ENCODE results near the gene GALNT4. TPM values are rescaled to one million over a fixed set of nuclear protein-coding genes. Genes with fewer than 3 reads are reported as not detected.

Gene GALNT4
- total RNA-seq, 2 donors from 2014 or later = 37.2 to 54.4 TPM

- Histone ChIP-seq H3K27me3 (no peaks in the 10 kb centered on the region), H3K9ac (ENCODE audit: low read depth in 2 of 2, low read length in 2 of 2) (no peak overlapping the region), H3K27ac (no peak overlapping the region), H3K4me1 (no peaks in the 10 kb centered on the region), H3K9me3 (no peaks in the 10 kb centered on the region), H3K4me3 (no peak overlapping the region), H3K36me3 (no peaks in the 10 kb centered on the region)
- no peak for DNase-seq
- intact Hi-C loops (cut with DNase I) = loop anchor here (2.0 to 10.0 kb wide), 4 partner anchors 175 to 965 kb away; partner anchors contain the start of gene DUSP6
- peak; percentile 44 for TF ChIP-seq CTCF (IDR thresholded peaks at IDR 0.05)
Measured at GRCh38 chr12:89529738-89530137, 5.1 kb upstream of the GALNT4 start.

DNA sequence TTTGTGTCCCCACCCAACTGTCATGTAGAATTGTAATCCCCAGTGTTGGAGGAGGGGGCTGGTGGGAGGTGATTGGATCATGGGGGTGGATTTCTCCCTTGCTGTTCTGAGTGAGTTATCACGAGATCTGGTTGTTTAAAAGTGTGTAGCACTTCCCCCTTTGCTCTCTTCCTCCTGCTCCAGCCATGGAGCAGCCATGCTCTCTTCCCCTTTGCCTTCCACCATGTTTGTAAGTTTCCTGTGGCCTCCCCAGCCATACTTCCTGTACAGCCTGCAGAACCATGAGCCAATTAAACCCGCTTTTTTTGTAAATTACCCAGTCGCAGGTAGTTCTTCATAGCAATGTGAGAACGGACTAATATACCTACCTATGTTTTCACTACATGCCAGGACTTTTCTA lies 3.8 kb upstream of the GALNT4 start:
- H3K27me3 ChIP-seq = no peaks in the 10 kb centered on the region
- no peaks in the 10 kb centered on the region for H3K9me3 ChIP-seq
- no peaks in the 10 kb centered on the region for H3K36me3 ChIP-seq
- no peak overlapping the region for H3K4me3 ChIP-seq
- peaks cover 2% of the 10 kb centered on the region for H3K4me1 ChIP-seq
- intact Hi-C loops (cut with DNase I) = loop anchor here (2.0 to 10.0 kb wide), 4 partner anchors 174 to 964 kb away; partner anchors contain the start of gene DUSP6
- TF ChIP-seq CTCF (IDR thresholded peaks at IDR 0.05) = no peak
- no peak for DNase-seq
- H3K9ac ChIP-seq (ENCODE audit: low read depth in 2 of 2, low read length in 2 of 2) = no peak overlapping the region
- H3K27ac ChIP-seq = no peak overlapping the region

DNA sequence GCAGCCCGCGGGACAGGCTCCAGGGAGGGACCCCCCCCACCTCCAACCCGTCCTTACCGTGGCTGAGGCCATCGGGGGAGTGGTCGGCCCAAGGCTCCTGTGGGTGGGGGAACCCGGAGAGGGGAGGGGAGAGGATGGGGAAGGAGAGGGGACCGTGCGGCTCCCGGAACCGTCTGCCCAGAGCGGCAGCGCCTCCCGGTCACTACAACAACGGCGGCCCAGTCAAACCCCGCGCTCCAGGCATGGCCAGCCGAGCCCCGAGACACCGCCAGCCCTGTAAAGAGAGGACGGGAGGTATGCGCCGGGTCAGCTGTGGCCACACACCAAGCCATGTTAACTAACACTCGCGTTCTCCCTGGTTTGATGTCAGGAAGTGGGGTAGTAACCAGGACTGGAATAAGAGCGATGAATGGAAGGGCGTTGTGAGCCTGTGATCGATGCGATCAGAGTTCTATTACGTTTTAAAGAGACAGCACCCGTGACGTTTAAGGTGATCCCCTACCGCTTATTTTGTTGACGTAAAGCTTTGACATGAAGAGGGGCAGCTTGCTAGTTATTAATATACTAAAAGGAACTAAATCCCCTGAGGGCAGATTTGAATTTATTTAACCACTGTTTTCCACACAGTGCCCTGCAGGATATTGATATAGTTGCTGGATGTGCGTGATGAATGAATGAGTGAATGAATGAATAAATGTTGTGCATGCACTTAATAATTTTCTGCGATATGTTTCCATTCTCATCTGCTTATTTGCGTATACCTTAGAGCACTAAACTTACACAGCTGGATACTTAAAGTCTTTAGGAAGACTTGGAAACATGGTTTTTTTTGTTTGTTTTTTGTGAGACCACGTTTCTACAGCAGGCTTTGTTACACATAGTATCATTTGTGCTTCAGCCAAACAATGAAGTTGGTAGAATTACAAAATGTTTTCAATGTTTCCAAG lies 1.5 kb upstream of the GALNT4 start, which contains the start of gene POC1B:
Gene POC1B, minus strand, starts transcription at position 224 of the 947 bp plus-strand sequence. Its CDS starts 152 bp downstream, at position 72.
- no peak for TF ChIP-seq CTCF (IDR thresholded peaks at IDR 0.05)
- peaks cover 7% of the 10 kb centered on the region for H3K4me1 ChIP-seq
- no peaks in the 10 kb centered on the region for H3K36me3 ChIP-seq
- intact Hi-C loops (cut with DNase I) = loop anchor here (2.0 to 10.0 kb wide), 4 partner anchors 55 to 961 kb away; partner anchors contain the start of gene DUSP6
- H3K9me3 ChIP-seq = no peaks in the 10 kb centered on the region
- peak within 1 kb of the TSS; percentile 92 for H3K4me3 ChIP-seq
- H3K27ac ChIP-seq = peak within 1 kb of the TSS; percentile 96
- peak within 1 kb of the TSS; percentile 78 to 99 for H3K9ac ChIP-seq (ENCODE audit: low read depth in 2 of 2, low read length in 2 of 2)
- DNase-seq = peak; percentile 86
- H3K27me3 ChIP-seq = no peaks in the 10 kb centered on the region

DNA sequence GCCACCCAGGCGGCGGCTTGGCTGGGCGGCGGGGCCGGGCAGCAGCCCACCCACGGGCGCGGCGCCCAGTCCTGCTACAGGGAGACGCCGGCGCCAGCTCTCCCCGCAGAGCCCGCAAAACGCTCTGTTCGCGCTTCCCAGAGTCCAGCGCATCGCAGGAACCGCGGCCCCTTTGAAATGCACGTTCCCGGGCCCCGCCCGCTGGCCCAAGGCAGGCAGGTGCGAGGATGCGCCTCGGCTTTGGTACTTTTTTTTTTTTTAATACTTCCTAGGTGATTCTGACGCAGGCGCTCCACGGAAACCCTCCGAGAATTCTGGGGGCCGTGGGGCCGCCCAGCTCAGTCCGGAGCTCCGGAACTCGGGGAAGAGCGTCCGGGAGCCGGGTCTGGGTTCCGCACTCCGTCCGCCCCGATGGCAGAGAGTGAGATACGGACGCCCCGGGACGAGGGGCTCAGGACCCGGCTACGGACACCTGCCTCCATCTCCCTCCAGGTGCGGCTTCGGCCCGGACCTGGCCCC lies 768 bp upstream of the GALNT4 start:
- H3K4me1 ChIP-seq = peaks cover 7% of the 10 kb centered on the region
- peak overlapping the region; percentile 96 for H3K27ac ChIP-seq
- no peaks in the 10 kb centered on the region for H3K36me3 ChIP-seq
- intact Hi-C loops (cut with DNase I) = loop anchor here (2.0 to 10.0 kb wide), 4 partner anchors 55 to 961 kb away; partner anchors contain the start of gene DUSP6
- H3K4me3 ChIP-seq = peak overlapping the region; percentile 92
- no peak for TF ChIP-seq CTCF (IDR thresholded peaks at IDR 0.05)
- H3K9me3 ChIP-seq = no peaks in the 10 kb centered on the region
- DNase-seq = peak; percentile 77
- H3K9ac ChIP-seq (ENCODE audit: low read depth in 2 of 2, low read length in 2 of 2) = peak overlapping the region; percentile 78 to 99
- H3K27me3 ChIP-seq = no peaks in the 10 kb centered on the region

- Histone ChIP-seq H3K9ac (ENCODE audit: low read depth in 2 of 2, low read length in 2 of 2) (peak overlapping the region; percentile 78 to 99), H3K27ac (peak overlapping the region; percentile 96), H3K4me1 (peaks cover 7% of the 10 kb centered on the region), H3K36me3 (no peaks in the 10 kb centered on the region), H3K27me3 (no peaks in the 10 kb centered on the region), H3K9me3 (no peaks in the 10 kb centered on the region), H3K4me3 (peak overlapping the region; percentile 92)
- intact Hi-C loops (cut with DNase I) = loop anchor here (2.0 to 10.0 kb wide), 4 partner anchors 53 to 959 kb away; partner anchors contain the start of gene DUSP6
- TF ChIP-seq CTCF (IDR thresholded peaks at IDR 0.05) = no peak
- peak; percentile 49 for DNase-seq
Measured at GRCh38 chr12:89523843-89524540, 604 bp downstream of the GALNT4 start.
